PC-3 (cell line): ENCODE measurements around the gene GNG4.

Source experiments
- CTCF ChIP-seq: fragments of 300-600 bp; sonication (generic); conservative IDR thresholded peaks from 2 replicates; pipeline ENCODE4 v1.5.1; 2017; ENCODE audit warnings: antibody characterized with exemption, low read depth, mild to moderate bottlenecking, low read length
- EZH2 ChIP-seq: fragments of 300-600 bp; sonication (generic); IDR thresholded peaks from one replicate; pipeline ENCODE4 v1.6.1; 2017; ENCODE audit warnings: antibody characterized with exemption, mild to moderate bottlenecking, low read length; ENCODE audit not compliant: unreplicated experiment

DNA sequence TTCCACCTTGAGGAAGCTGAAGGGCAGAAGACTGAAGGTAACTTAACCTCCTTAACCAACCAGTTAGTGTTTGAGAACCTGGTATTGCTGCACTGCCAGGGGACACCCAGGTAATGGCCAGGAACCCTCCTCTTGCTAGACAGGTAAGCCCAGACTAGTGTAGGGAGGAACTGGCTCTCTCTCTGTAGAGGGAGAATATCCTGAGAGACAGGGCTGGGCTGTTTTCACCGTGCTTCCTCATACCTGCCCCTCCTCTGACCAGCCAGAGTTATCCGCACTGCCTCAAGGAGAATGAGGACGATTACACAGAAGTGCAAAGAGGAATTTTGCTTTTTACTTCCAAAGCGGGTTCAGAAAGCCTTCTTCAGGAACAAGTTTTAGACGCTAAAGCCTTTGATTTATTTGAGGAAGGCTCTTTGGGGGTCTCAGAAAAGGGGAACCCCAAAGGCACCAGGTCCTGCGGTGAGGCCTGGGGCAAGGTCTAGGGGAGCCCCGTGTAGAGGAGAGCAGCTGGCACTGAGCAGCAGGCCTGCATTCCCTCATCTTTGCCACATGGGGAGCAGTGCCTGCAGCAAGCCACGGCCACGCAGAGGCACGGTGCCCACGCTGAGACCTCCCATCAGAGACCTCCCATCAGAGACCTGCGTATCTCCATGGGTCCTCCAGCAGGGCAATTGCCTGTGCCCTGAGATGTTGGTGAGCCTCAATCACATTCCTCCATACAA is 13.5 kb downstream of the GNG4 start:
- no peak for TF ChIP-seq CTCF
- no peak for TF ChIP-seq EZH2
